Parathyroid adenoma (tissue), 2 donors: ENCODE data around the gene KMT2D.

Source experiments
- H2AFZ ChIP-seq: fragments of 300-600 bp; sonication (generic); one replicate; pipeline ENCODE4 v1.7.0; 2017; ENCODE audit warnings: antibody characterized with exemption, mild to moderate bottlenecking
- H3K27ac ChIP-seq: fragments of 300-600 bp; sonication (generic); one replicate; pipeline ENCODE4 v1.7.0; 2017
- H3K27me3 ChIP-seq: fragments of 300-600 bp; sonication (generic); one replicate; pipeline ENCODE4 v1.7.0; 2017; ENCODE audit warnings: low read length; ENCODE audit not compliant: control insufficient read depth, insufficient read depth
- H3K36me3 ChIP-seq: fragments of 300-600 bp; sonication (generic); one replicate; pipeline ENCODE4 v1.7.0; 2017; ENCODE audit warnings: low read length; ENCODE audit not compliant: control insufficient read depth, insufficient read depth
- H3K4me1 ChIP-seq: fragments of 300-600 bp; sonication (generic); one replicate; pipeline ENCODE4 v1.7.0; 2017; ENCODE audit warnings: control low read depth
- H3K4me2 ChIP-seq: fragments of 300-600 bp; sonication (generic); one replicate; pipeline ENCODE4 v1.7.0; 2017; ENCODE audit warnings: low read length
- H3K4me3 ChIP-seq: fragments of 300-600 bp; sonication (generic); one replicate; pipeline ENCODE4 v1.7.0; 2017; ENCODE audit warnings: low read depth, low read length
- H3K79me2 ChIP-seq: fragments of 300-600 bp; sonication (generic); one replicate; pipeline ENCODE4 v1.7.0; 2017; ENCODE audit warnings: control low read depth
- H3K9ac ChIP-seq: fragments of 300-600 bp; sonication (generic); one replicate; pipeline ENCODE4 v1.7.0; 2017; ENCODE audit warnings: mild to moderate bottlenecking
- H3K9me3 ChIP-seq: fragments of 300-600 bp; sonication (generic); one replicate; pipeline ENCODE4 v1.7.0; 2017; ENCODE audit warnings: low read length; ENCODE audit not compliant: control insufficient read depth
- CTCF ChIP-seq: fragments of 300-600 bp; sonication (generic); IDR thresholded peaks from one replicate; pipeline ENCODE4 v1.7.0; 2017; ENCODE audit warnings: antibody characterized with exemption, mild to moderate bottlenecking
- donor health status: primary hyperparathyroidism.

KMT2D gene

GRCh38 chr12:49026678-49027480 lies 33.7 kb downstream of the KMT2D start:
- Histone ChIP-seq H3K9me3 (no peaks in the 10 kb centered on the region), H3K4me3 (no peak overlapping the region), H3K4me2 (no peak overlapping the region), H3K79me2 (peaks cover 17% of the 10 kb centered on the region), H3K9ac (no peak overlapping the region), H3K36me3 (no peaks in the 10 kb centered on the region), H2AFZ (no peak overlapping the region), H3K27me3 (no peaks in the 10 kb centered on the region), H3K4me1 (no peaks in the 10 kb centered on the region), H3K27ac (no peak overlapping the region)
- no peak for TF ChIP-seq CTCF

- no peak overlapping the region for H3K4me3 ChIP-seq
- no peaks in the 10 kb centered on the region for H3K36me3 ChIP-seq
- no peak overlapping the region for H3K4me2 ChIP-seq
- no peak overlapping the region for H3K27ac ChIP-seq
- H3K9ac ChIP-seq: no peak overlapping the region
- no peaks in the 10 kb centered on the region for H3K9me3 ChIP-seq
- no peaks in the 10 kb centered on the region for H3K27me3 ChIP-seq
- no peak for TF ChIP-seq CTCF
- H3K79me2 ChIP-seq: peaks cover 17% of the 10 kb centered on the region
- H3K4me1 ChIP-seq: no peaks in the 10 kb centered on the region
- H2AFZ ChIP-seq: no peak overlapping the region
Observed at GRCh38 chr12:49026101-49026500, 34.5 kb downstream of the KMT2D start.

GRCh38 chr12:49025463-49025862 lies 35.1 kb downstream of the KMT2D start:
- Histone ChIP-seq H3K4me2 (no peak overlapping the region), H3K9me3 (no peaks in the 10 kb centered on the region)
- TF ChIP-seq CTCF: no peak

GRCh38 chr12:49024543-49024942 lies 36.1 kb downstream of the KMT2D start:
- Histone ChIP-seq H3K27ac (no peak overlapping the region), H3K4me2 (no peak overlapping the region), H3K79me2 (peaks cover 17% of the 10 kb centered on the region), H3K4me1 (no peaks in the 10 kb centered on the region), H3K36me3 (no peaks in the 10 kb centered on the region), H3K9ac (no peak overlapping the region), H2AFZ (no peak overlapping the region), H3K4me3 (no peak overlapping the region), H3K27me3 (no peaks in the 10 kb centered on the region), H3K9me3 (no peaks in the 10 kb centered on the region)
- no peak for TF ChIP-seq CTCF

More at GRCh38 chr12:49025463-49025862, 35.1 kb downstream of the KMT2D start:
- H3K36me3 ChIP-seq: no peaks in the 10 kb centered on the region
- H3K27ac ChIP-seq: no peak overlapping the region
- no peak overlapping the region for H3K4me3 ChIP-seq
- no peaks in the 10 kb centered on the region for H3K27me3 ChIP-seq
- no peak overlapping the region for H2AFZ ChIP-seq
- no peaks in the 10 kb centered on the region for H3K4me1 ChIP-seq
- H3K9ac ChIP-seq: no peak overlapping the region
- peaks cover 17% of the 10 kb centered on the region for H3K79me2 ChIP-seq

GRCh38 chr12:49023812-49024211 lies 36.8 kb downstream of the KMT2D start:
- H2AFZ ChIP-seq: no peak overlapping the region
- no peak for TF ChIP-seq CTCF
- no peaks in the 10 kb centered on the region for H3K9me3 ChIP-seq
- H3K27me3 ChIP-seq: no peaks in the 10 kb centered on the region
- H3K79me2 ChIP-seq: peaks cover 12% of the 10 kb centered on the region
- no peaks in the 10 kb centered on the region for H3K36me3 ChIP-seq
- H3K9ac ChIP-seq: no peak overlapping the region
- no peaks in the 10 kb centered on the region for H3K4me1 ChIP-seq
- H3K4me2 ChIP-seq: no peak overlapping the region
- H3K27ac ChIP-seq: no peak overlapping the region
- H3K4me3 ChIP-seq: no peak overlapping the region
